HL-60/S4 treated with retinoic acid at 250 ng/mL for 4 days and 3 days (cell line): ENCODE measurements around the gene SHOC2.

ENCODE experiments used
- in situ Hi-C: fragments of 300-500 bp; cut with MboI; formaldehyde crosslinking; loops from 2 replicates; pipeline ENCODE4 v1.7.0; 2022; ENCODE audit warnings: low sequenced_read_pairs

The SHOC2 gene

DNA sequence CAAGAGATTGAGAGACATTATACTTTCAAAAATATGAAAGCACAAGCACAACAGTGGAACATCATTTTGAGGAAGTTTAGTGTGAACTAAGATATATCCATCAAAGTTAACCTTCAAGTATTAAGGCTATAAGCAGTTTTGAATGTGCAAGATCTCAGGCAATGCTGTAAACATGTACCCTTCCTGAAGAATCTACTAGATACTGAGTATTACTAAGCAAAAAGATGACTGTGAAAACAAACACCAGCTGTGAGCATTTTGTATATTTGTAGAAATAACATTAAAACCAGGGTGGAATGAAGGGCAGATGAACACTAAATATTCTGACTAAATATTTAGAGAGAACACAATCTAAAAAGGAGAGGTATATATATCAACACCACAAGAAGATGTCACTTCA is 116.1 kb downstream of the SHOC2 start:
- in situ Hi-C loops, result no loop called here

DNA sequence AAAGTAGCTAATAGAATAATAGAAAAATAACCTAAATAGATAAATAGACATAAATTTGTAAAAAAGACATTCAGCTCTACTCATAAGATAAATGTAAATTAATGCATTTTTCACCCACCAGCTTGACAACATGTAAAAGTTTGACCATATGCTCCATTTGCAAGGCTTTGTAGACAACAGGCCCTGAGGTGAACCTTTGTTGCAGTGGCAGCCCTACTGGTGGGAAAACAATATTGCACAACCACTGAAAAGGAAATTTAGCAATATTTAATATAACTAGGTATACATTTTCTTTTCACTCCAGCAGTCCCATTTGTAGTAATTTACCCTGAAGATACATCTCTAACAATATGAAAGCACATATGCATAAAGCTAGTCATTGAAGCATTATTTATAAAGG is 118.5 kb downstream of the SHOC2 start:
- in situ Hi-C loops, result no loop called here

DNA sequence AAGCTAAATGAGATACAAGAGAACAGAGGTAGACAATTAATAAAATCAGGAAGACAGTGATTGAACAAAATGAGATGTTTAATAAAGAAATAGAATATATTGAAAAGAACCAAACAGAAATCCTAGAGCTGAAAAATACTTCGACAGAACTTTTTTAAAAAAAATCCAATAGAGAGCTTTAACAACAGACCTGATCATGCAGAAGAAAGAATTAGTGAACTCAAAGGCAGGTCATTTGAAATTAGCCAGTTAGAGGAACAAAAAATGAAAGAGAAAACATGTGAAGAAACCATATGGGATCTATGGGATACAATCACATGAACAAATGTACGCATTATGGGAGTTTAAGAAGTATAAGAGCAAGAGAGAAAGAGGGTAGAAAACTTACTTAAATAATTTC is 120.1 kb downstream of the SHOC2 start:
- in situ Hi-C loops, result no loop called here

DNA sequence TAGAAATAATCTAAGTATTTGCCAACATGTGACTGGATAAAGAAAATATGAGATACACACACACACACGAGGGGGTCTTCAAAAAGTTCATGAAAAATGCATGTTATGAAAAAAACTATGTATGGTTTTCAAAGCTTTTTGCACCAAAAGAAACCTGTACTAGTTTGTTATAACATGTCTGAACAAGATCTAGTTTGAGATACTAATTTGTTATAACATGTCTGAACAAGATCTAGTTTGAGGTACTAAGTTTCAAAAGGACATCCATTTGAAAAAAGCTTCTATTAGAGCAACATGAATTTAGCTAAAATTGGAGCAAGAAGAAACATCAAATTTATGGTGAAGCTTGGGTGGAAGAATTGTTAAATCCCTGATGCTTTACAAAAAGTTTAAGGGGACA is 137.6 kb downstream of the SHOC2 start:
- in situ Hi-C loops, result no loop called here
